Neural progenitor cell (in vitro differentiated cells): ENCODE measurements around the gene SAMD4A.
"Not testable (repeated sequence)": the region's sequence is repeated elsewhere in the genome, so short reads cannot be mapped to it uniquely, and the experiment has no call there.

ENCODE experiments used
- EZH2 ChIP-seq: fragments of 200-600 bp; sonication (generic); IDR thresholded peaks from 2 replicates; pipeline ENCODE4 v1.6.1; 2017; ENCODE audit warnings: antibody characterized with exemption, mild to moderate bottlenecking, moderate library complexity
- TF ChIP-seq, protein P1 (sequence below): fragments of 200-600 bp; sonication (generic); IDR thresholded peaks from 2 replicates; pipeline ENCODE4 v1.5.1; 2017; ENCODE audit warnings: antibody characterized with exemption, mild to moderate bottlenecking

DNA sequence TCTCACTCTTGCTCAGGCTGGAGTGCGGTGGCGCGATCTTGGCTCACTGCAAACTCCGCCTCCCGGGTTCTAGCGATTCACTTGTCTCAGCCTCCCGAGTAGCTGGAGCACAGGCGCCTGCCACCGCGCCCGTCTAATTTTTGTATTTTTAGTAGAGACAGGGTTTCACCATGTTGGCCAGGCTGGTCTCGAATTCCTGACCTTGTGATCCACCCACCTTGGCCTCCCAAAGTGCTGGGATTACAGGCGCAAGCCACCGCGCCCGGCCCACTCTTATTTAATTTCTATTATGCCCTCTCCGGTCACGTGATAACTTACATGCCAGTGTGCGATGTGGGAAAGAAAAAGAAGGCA is 57.1 kb downstream of the SAMD4A start:
- TF ChIP-seq, protein P1, sequence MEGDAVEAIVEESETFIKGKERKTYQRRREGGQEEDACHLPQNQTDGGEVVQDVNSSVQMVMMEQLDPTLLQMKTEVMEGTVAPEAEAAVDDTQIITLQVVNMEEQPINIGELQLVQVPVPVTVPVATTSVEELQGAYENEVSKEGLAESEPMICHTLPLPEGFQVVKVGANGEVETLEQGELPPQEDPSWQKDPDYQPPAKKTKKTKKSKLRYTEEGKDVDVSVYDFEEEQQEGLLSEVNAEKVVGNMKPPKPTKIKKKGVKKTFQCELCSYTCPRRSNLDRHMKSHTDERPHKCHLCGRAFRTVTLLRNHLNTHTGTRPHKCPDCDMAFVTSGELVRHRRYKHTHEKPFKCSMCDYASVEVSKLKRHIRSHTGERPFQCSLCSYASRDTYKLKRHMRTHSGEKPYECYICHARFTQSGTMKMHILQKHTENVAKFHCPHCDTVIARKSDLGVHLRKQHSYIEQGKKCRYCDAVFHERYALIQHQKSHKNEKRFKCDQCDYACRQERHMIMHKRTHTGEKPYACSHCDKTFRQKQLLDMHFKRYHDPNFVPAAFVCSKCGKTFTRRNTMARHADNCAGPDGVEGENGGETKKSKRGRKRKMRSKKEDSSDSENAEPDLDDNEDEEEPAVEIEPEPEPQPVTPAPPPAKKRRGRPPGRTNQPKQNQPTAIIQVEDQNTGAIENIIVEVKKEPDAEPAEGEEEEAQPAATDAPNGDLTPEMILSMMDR = not testable (repeated sequence)
- TF ChIP-seq EZH2 = not testable (repeated sequence)
